WERI-Rb-1 (cell line): ENCODE results near the gene LUM.

Experiments used
- DNase-seq: peaks from one replicate; pipeline ENCODE4 v3.0.0-alpha.2; 2020
- H3K27ac ChIP-seq: fragments of 250-450 bp; sonication (Bioruptor Pico); 2 replicates; pipeline ENCODE4 v1.5.1; 2020; ENCODE audit warnings: mild to moderate bottlenecking, moderate library complexity
- H3K27me3 ChIP-seq: fragments of 250-450 bp; sonication (Bioruptor Pico); 2 replicates; pipeline ENCODE4 v1.5.1; 2021; ENCODE audit warnings: mild to moderate bottlenecking, low read depth, moderate library complexity; ENCODE audit not compliant: insufficient read depth, severe bottlenecking
- H3K36me3 ChIP-seq: fragments of 250-450 bp; sonication (Bioruptor Pico); 2 replicates; pipeline ENCODE4 v1.5.1; 2020; ENCODE audit warnings: mild to moderate bottlenecking, moderate library complexity
- H3K4me3 ChIP-seq: 2 replicates; pipeline ENCODE4 v1.5.1; 2011; ENCODE audit warnings: low read depth, mild to moderate bottlenecking, control low read depth, low read length
- H3K9me3 ChIP-seq: fragments of 250-450 bp; sonication (Bioruptor Pico); 2 replicates; pipeline ENCODE4 v1.5.1; 2021; ENCODE audit warnings: mild to moderate bottlenecking, moderate library complexity; ENCODE audit not compliant: severe bottlenecking
- TF ChIP-seq, protein P1 (sequence below): IDR thresholded peaks from 2 replicates; pipeline ENCODE4 v1.5.1; 2011; ENCODE audit warnings: low read depth, mild to moderate bottlenecking, control low read depth, inconsistent platforms, low read length

Gene LUM

DNA sequence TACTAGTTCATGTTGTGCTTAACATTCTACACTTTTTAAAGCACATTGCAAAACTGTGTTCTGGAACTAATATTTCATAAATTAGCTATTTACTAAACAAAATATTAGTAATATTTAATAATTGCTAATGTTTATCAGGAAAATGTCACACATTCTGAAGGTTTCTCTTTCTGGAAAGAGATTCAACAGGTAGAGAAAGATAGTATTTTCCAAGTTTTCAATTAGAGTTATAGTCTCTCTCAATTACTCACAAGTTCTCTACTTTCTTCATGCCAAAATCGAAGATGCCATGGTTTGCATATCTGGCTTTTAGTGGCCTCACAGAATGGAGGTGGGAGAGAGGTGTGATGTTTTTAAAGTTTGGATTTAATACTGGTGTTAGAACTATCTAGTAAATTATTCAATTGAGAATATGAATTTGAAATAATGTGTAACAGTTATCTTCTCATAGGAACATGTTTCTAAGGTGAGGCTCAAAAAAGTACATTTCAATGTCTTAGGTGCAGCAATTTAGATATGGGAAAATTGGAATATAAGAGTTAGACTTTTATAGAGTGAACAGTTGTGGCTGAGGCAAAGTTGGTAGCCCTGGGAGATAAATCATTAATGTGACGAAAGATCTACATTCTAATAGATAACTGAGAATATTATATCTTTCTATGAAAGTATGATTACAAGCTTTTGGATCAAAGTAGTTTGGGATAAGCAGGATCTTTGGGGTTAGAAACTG lies 1.5 kb downstream of the LUM start:
- Histone ChIP-seq H3K27me3 (no peaks in the 10 kb centered on the region), H3K4me3 (no peak overlapping the region), H3K27ac (no peak overlapping the region), H3K9me3 (no peaks in the 10 kb centered on the region), H3K36me3 (no peaks in the 10 kb centered on the region)
- TF ChIP-seq, protein P1, sequence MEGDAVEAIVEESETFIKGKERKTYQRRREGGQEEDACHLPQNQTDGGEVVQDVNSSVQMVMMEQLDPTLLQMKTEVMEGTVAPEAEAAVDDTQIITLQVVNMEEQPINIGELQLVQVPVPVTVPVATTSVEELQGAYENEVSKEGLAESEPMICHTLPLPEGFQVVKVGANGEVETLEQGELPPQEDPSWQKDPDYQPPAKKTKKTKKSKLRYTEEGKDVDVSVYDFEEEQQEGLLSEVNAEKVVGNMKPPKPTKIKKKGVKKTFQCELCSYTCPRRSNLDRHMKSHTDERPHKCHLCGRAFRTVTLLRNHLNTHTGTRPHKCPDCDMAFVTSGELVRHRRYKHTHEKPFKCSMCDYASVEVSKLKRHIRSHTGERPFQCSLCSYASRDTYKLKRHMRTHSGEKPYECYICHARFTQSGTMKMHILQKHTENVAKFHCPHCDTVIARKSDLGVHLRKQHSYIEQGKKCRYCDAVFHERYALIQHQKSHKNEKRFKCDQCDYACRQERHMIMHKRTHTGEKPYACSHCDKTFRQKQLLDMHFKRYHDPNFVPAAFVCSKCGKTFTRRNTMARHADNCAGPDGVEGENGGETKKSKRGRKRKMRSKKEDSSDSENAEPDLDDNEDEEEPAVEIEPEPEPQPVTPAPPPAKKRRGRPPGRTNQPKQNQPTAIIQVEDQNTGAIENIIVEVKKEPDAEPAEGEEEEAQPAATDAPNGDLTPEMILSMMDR = no peak
- DNase-seq = no peak

DNA sequence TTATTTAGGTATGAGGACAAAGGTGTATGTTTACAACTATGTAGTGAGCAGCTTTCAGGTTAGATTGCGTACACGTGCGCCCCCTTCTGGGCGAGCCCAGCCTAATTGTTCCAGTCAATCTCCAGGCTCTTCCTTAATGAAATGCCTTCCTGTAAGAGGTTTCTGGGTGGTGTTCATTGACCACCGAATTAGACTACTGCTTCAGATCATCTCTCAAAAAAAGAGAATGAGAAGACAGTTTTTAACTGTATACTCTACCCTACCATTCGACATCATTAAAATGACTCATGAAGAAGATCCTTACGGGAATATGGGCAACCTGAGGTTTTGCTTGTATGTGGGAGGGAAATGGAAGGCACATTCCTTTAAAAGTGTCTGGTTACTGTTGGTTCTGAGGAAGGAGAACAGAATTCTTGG lies 2.1 kb downstream of the LUM start:
- DNase-seq = peak; percentile 46

DNA sequence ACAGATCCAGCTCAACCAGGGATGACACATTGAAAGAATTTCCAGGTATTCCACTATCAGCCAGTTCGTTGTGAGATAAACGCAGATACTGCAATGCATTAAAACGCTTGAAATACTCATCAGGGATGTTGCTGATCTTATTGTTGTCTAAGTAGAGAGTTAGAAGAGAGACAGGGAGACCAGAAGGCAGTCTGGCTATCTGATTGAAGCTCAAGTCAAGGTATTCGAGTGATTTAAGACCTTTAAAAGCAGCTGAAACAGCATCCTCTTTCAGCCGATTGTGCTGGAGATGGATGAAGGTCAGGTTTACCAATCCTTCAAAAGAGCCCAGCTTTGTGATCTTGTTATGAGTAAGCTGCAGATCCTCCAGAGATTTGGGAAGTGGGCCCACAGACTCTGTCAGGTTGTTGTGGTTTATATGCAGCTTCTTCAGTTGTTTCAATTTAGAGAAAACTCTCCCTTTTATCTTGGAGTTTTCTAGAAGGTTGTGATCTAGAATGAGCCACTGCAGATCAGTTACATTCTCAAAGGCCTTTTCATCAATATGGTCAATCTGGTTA lies 3.0 kb downstream of the LUM start:
- Histone ChIP-seq H3K36me3 (no peaks in the 10 kb centered on the region), H3K9me3 (no peaks in the 10 kb centered on the region), H3K4me3 (no peak overlapping the region), H3K27ac (no peak overlapping the region), H3K27me3 (no peaks in the 10 kb centered on the region)
- no peak for DNase-seq
- TF ChIP-seq, protein P1 = no peak

More for the DNA sequence above, 2.1 kb downstream of the LUM start:
- Histone ChIP-seq H3K9me3 (no peaks in the 10 kb centered on the region), H3K27ac (no peak overlapping the region), H3K4me3 (no peak overlapping the region), H3K36me3 (no peaks in the 10 kb centered on the region), H3K27me3 (no peaks in the 10 kb centered on the region)
- TF ChIP-seq, protein P1 = peak; percentile 40

DNA sequence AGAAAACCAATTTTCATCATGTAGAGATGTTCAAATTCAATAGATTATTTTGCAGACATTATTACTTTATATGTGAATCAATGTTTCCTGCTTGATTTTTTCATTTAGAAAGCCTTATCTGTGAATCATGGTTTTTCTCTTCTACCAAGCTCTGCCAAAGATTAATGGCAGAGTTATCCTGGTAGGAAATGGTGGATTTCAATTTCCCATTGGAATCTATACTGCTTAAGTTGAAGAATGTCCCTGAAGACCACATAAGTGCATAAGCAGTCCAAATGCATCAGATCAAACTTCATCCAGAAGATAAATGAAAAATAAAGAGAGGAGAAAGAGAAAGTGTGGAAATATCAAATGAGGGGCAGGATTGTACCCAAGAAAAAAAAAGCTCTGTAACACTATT lies 5.0 kb downstream of the LUM start:
- Histone ChIP-seq H3K27me3 (no peaks in the 10 kb centered on the region), H3K27ac (no peak overlapping the region), H3K9me3 (no peaks in the 10 kb centered on the region), H3K4me3 (no peak overlapping the region), H3K36me3 (no peaks in the 10 kb centered on the region)
- no peak for DNase-seq
- TF ChIP-seq, protein P1 = no peak

DNA sequence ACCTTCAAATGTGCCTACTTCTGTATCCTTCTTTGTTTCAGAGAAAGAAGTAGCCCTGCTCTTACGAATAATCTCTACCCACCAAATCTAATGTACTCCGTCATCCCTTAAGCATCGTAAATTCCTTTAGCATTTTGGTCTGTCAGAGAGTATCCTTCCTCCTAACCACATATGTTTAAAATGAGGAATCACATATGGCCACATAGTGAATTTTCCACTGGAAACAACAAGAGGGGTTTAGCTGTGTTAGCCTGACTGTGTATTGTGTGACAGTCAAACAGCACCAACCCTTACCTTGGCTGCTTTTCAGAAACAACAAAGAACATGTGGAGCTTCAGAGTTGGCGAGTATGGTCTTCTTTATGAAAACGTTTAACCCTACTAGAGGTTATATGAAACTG lies 5.5 kb downstream of the LUM start:
- TF ChIP-seq, protein P1 = no peak
- no peak for DNase-seq
- H3K9me3 ChIP-seq = no peaks in the 10 kb centered on the region
- H3K36me3 ChIP-seq = no peaks in the 10 kb centered on the region
- no peaks in the 10 kb centered on the region for H3K27me3 ChIP-seq
- no peak overlapping the region for H3K27ac ChIP-seq
- no peak overlapping the region for H3K4me3 ChIP-seq
